ENCODE measurements around the gene TMEM101. TPM values are rescaled to one million over a fixed set of nuclear protein-coding genes. Genes with fewer than 3 reads are reported as not detected.

Gene TMEM101
- total and polyA plus RNA-seq, 10 of the 15 experiments (the other 5 are each of a cell fraction or from before 2014, with no cell fraction given) = 18.4 to 72.5 (median 35.9) TPM

- H3K4me3 ChIP-seq = no peak overlapping the region
- FAIRE-seq (no peak), ATAC-seq (peak; percentile 94), DNase-seq (ENCODE audit: low read depth, low spot score) (no peak)
- 3% methylated on average over 50 of the region's 52 CpGs for WGBS (ENCODE audit: insufficient coverage, insufficient replicate concordance, low lambda C conversion rate, missing lambda C conversion rate)
- intact Hi-C loops (cut with micrococcal nuclease; ENCODE audit: unreplicated experiment) (loop anchor here (1.0 to 10.0 kb wide), 2 partner anchors 50 to 120 kb away; no protein-coding TSS in a partner anchor), in situ Hi-C loops (cut with MboI) (loop anchor here (5.0 kb wide), 1 partner anchor 52 kb away; the partner anchor contains the start of gene PPY)
- ChIA-PET SMC1A (ENCODE audit: uncharacterized antibody, unreplicated experiment) (interaction anchor here (0.6 to 1.8 kb wide), 5 partner anchors 8 to 85 kb away, joined by 3 to 7 read pairs (median 3); no protein-coding TSS in a partner anchor), RAD21 (ENCODE audit: unreplicated experiment) (interaction anchor here (1.2 to 1.8 kb wide), 2 partner anchors 47 to 50 kb away, joined by 3 to 10 read pairs; no protein-coding TSS in a partner anchor), POLR2A (no interaction called here), CTCF (interaction anchor here (0.7 to 5.0 kb wide), 7 partner anchors 14 to 115 kb away, joined by 3 to 42 read pairs (median 4); partner anchors contain the start of gene PPY)
- H2AFZ ChIP-seq (ENCODE audit: control insufficient read depth, low read depth, low read length) = no peak overlapping the region; the same call in 1 of the 2 replicates
- no peaks in the 10 kb centered on the region for H3K9me3 ChIP-seq (replicated peaks; ENCODE audit: control insufficient read depth, insufficient read depth, low read length)
- no TSS peak for BruUV-seq (replicated peaks)
- no peak overlapping the region for H3K9ac ChIP-seq (ENCODE audit: control insufficient read depth, insufficient read depth, low read length)
- no peak overlapping the region for H3K27ac ChIP-seq (ENCODE audit: control insufficient read depth, insufficient read depth)
- no peaks in the 10 kb centered on the region for H3K36me3 ChIP-seq (ENCODE audit: control insufficient read depth in 2 of 2, insufficient read depth in 2 of 2, low read length in 1 of 2)
- peak overlapping the region; percentile 42; the same call in 1 of the 2 replicates for H3K4me2 ChIP-seq (ENCODE audit: control insufficient read depth, insufficient read depth)
- H3K4me1 ChIP-seq (ENCODE audit: control insufficient read depth, insufficient read depth, low read length) = no peaks in the 10 kb centered on the region
- no peaks in the 10 kb centered on the region for H3K79me2 ChIP-seq (ENCODE audit: control insufficient read depth, insufficient read depth, low read length)
- no peaks in the 10 kb centered on the region for H4K20me1 ChIP-seq (ENCODE audit: control insufficient read depth, insufficient read depth)
- H3K27me3 ChIP-seq (replicated peaks in 1 of 2; ENCODE audit: control insufficient read depth in 2 of 2, insufficient read depth in 2 of 2, low read length in 1 of 2) = peaks cover 4 to 6% of the 10 kb centered on the region in 2 experiments; a peak in 3 of 4 replicates
- TF ChIP-seq CTCF (IDR thresholded peaks at IDR 0.05 in 2 of 3, conservative IDR thresholded peaks at IDR 0.05 in 1 of 3; ENCODE audit: control insufficient read depth in 2 of 3, extremely low read depth in 1 of 3, insufficient read depth in 1 of 3, low read depth in 3 of 3, low read length in 3 of 3) (peak; percentile 68 to 80 (median 80)), USF1 (IDR thresholded peaks at IDR 0.05; ENCODE audit: borderline replicate concordance, extremely low read length, insufficient read depth, low read depth, low read length) (no peak), SMC3 (IDR thresholded peaks at IDR 0.05; ENCODE audit: borderline replicate concordance, low read length) (peak; percentile 65), E2F8 (IDR thresholded peaks at IDR 0.05; ENCODE audit: low read depth, partially characterized antibody) (no peak), JUND (IDR thresholded peaks at IDR 0.05; ENCODE audit: low read depth, low read length) (no peak), RAD21 (IDR thresholded peaks at IDR 0.05; ENCODE audit: insufficient read depth, low read depth, low read length) (peak; percentile 85), HCFC1 (IDR thresholded peaks at IDR 0.05; ENCODE audit: low read length) (no peak), BHLHE40 (IDR thresholded peaks at IDR 0.05; ENCODE audit: borderline replicate concordance in 1 of 2, low read depth in 2 of 2, low read length in 1 of 2) (peak in 1 of 2 experiments; percentile 8; a peak in 1 of 4 replicates), SUZ12 (IDR thresholded peaks at IDR 0.05; ENCODE audit: unreplicated experiment) (peak; percentile 55)
- TF ChIP-seq, protein P1, sequence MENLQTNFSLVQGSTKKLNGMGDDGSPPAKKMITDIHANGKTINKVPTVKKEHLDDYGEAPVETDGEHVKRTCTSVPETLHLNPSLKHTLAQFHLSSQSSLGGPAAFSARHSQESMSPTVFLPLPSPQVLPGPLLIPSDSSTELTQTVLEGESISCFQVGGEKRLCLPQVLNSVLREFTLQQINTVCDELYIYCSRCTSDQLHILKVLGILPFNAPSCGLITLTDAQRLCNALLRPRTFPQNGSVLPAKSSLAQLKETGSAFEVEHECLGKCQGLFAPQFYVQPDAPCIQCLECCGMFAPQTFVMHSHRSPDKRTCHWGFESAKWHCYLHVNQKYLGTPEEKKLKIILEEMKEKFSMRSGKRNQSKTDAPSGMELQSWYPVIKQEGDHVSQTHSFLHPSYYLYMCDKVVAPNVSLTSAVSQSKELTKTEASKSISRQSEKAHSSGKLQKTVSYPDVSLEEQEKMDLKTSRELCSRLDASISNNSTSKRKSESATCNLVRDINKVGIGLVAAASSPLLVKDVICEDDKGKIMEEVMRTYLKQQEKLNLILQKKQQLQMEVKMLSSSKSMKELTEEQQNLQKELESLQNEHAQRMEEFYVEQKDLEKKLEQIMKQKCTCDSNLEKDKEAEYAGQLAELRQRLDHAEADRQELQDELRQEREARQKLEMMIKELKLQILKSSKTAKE (IDR thresholded peaks at IDR 0.05; ENCODE audit: low read depth, poor library complexity, severe bottlenecking) = no peak
Measured at GRCh38 chr17:43994272-43995149, 20.3 kb downstream of the TMEM101 start.
